ENCODE measurements around the gene WNT11.

WNT11 gene

GRCh38 chr11:76170468-76170867 is 35.8 kb downstream of the WNT11 start:
- DNase-seq: no peak

GRCh38 chr11:76169473-76169896 is 36.8 kb downstream of the WNT11 start:
- DNase-seq: peak; percentile 58

DNA sequence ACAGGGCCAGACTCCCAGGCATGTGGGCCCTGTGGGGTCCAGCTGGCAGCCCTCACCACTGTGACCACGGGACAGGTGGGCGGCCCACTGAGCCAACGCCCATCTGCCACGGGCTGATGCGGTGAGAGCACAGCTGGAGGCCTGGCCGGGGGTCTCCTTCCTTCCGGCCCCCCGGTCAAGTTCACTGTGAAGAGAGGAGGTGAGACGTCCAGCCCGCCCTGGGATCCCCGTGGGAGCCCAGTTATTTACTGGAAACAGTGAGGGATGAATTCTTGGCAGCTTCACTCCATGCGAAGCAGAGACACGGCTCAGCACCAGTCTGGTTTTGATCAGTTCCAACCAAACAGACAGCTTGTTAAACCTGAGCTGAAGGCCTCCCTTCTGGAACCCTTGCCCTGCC is 38.7 kb downstream of the WNT11 start:
- DNase-seq: no peak

- DNase-seq: no peak
These were observed 40.0 kb downstream of the WNT11 start for GRCh38 chr11:76166314-76166713.

- DNase-seq: no peak
These were observed 41.2 kb downstream of the WNT11 start for GRCh38 chr11:76164861-76165751.

- DNase-seq: no peak
These were observed 42.2 kb downstream of the WNT11 start for GRCh38 chr11:76164081-76164480.

DNA sequence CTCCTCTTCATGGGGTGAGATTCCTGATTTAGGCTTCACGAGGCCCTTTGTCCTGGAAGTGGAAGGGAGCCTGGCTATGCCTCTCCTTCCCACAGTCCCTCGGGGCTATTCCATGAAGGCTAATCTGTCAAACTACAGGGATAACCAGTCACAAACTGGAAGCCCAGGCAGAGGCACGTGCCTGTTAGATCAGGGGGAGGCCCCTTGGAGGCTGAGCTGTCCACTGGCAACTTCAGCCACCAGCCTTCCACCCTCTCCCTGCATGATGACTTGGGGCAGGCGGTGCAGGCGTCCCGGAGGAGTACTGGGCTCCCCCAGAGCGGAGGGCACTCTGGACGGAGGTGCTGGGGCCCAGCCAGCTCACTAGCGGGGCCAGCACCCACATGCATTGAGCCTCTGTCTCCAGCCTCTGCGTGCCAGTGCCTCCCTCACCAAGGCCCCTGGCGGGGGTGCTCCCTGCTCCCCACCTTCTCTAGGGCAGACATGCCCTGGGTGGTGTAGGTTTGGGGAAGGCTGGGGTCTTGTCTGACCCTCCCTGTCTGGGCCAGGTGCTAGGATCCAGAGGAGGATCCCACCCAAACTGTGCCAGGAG is 42.9 kb downstream of the WNT11 start:
- no peak for DNase-seq

GRCh38 chr11:76162336-76163288 is 43.7 kb downstream of the WNT11 start:
- DNase-seq: no peak

- DNase-seq: no peak
These were observed 44.9 kb downstream of the WNT11 start for GRCh38 chr11:76161261-76161961.

- DNase-seq: no peak
These were observed 45.4 kb downstream of the WNT11 start for GRCh38 chr11:76160856-76161255.

GRCh38 chr11:76159983-76160661 is 46.2 kb downstream of the WNT11 start:
- DNase-seq: no peak

- DNase-seq: no peak
These were observed 46.9 kb downstream of the WNT11 start for GRCh38 chr11:76159303-76159937.

- no peak for DNase-seq
These were observed 47.7 kb downstream of the WNT11 start for GRCh38 chr11:76158394-76159302.

GRCh38 chr11:76157891-76158290 is 48.4 kb downstream of the WNT11 start:
- DNase-seq: no peak

GRCh38 chr11:76156971-76157427 is 49.3 kb downstream of the WNT11 start:
- DNase-seq: no peak

DNA sequence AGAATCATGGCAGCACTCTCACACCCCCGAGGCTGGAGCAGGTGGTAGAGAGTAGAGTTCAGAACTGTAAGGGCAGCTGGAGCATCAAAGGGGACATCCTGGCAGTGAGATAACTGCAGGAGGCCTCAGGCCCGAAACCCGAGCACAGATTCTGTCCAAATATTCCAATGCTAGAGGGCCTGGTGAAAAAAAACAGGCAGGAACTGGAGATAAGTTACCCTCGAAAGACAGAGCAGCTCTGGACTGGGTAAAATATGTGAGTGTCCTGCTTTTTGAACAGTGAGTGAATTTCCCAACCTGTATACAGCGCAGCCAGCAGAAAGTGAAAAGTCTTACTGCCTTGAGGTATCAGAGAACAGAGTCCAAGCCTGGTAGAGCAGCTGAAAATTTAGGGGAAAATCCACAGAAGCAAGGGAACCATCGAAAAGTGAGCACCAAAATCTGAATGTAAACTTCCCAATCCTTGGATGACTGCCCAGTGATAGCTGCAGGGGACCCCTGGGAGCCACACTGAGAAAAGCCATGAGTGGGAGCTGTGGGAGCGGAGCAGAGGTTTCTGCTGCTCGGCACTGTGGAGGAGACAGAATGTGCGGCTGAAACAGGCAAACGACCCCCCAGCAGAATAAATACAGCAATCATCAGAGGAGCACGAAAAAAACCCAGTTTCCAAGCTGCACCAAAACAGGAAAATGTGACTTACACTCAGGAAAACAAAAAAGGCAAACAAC is 50.6 kb downstream of the WNT11 start:
- no peak for DNase-seq

DNA sequence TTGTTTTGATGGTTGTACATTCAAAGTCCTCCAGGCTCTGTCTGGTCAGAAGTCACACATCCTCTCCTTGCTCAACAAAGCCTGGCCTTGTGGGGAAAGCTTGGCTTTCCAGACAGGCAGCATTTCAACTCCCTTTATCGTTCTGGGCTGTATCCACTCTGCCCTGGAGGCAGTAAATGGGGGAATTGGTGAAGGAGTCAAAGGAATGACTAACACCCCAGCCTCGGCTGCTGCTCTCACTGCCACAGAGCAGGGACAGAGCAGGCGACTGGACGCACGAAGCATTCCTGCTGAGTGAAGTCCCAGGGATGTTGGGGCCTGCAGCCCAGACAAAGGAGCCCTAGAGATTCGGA is 52.8 kb downstream of the WNT11 start:
- peak; percentile 17 for DNase-seq

DNA sequence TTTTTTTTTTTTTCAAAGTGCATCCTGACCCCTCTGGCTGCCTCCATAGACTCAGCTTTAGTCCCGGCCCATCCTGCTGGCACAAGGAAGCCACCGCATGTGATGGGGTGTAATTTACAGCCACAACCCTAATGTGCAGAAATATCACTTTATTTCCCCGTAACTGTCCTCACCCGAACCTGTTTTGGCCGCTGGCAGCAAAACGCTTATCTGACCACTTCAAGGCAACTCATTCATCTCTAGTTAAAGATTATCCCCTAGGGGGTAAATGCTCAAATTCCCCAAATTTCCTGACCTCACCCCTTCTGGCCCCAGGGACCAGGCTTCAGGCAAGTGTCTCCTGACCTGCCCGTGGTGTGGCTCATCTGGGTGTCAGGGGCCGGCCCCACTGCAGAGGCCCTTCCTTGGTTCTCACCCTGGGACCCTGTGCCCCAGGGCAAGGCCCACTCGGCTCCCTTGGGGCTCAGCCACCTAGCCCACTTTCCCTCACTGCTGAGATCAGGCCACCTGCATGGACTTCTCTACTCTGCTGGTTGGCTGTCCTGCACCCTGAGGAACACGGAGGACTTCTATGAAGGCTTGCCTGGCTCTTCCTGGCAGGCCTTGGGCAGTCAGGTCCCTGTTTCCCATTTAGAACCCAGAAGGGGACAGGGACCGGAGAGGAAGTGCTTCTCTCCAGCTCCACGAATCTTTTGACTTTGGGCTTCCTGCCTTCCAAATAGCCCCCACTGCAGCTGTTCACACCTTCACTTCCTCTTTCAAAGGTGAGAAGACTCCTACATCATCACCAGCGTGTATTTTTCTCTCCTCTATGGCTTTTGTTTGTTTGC is 53.3 kb downstream of the WNT11 start:
- DNase-seq: no peak
